Measurements from ENCODE around the gene DCD.

- TF ChIP-seq CTCF (IDR thresholded peaks at IDR 0.05; ENCODE audit: low read depth, low read length) (no peak), EZH2phosphoT487 (IDR thresholded peaks at IDR 0.05; ENCODE audit: low read depth) (no peak)
Measured at GRCh38 chr12:54631551-54631950, 16.6 kb downstream of the DCD start.

Data from OCI-LY3 (cell line).